Stimulated activated CD8-positive, alpha-beta memory T cell treated with anti-CD3 and anti-CD28 coated beads, Interleukin-4, amount 100 ng/mL, for 24 hours (primary cell): ENCODE measurements around the gene GATC.

ENCODE experiments used
- DNase-seq: peaks from one replicate; pipeline ENCODE4 v3.0.0-alpha.2; 2020; ENCODE audit warnings: low read depth

GATC gene, protein sequence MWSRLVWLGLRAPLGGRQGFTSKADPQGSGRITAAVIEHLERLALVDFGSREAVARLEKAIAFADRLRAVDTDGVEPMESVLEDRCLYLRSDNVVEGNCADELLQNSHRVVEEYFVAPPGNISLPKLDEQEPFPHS

GRCh38 chr12:120445911-120446843 lies at the start of gene GATC, which contains the start of gene TRIAP1:
Gene GATC, plus strand, starts transcription at chr12:120446444. Its CDS starts 37 bp downstream, at chr12:120446481.
Gene TRIAP1, minus strand, starts transcription at chr12:120446384. Its CDS starts 12 bp downstream, at chr12:120446372.
- peak; percentile 83 for DNase-seq

GRCh38 chr12:120397824-120398540 lies 48.3 kb upstream of the GATC start:
- DNase-seq = no peak

- no peak for DNase-seq
Measured at GRCh38 chr12:120399531-120399930, 46.7 kb upstream of the GATC start.

- DNase-seq = no peak
Measured at GRCh38 chr12:120402217-120402616, 44.0 kb upstream of the GATC start.

DNA sequence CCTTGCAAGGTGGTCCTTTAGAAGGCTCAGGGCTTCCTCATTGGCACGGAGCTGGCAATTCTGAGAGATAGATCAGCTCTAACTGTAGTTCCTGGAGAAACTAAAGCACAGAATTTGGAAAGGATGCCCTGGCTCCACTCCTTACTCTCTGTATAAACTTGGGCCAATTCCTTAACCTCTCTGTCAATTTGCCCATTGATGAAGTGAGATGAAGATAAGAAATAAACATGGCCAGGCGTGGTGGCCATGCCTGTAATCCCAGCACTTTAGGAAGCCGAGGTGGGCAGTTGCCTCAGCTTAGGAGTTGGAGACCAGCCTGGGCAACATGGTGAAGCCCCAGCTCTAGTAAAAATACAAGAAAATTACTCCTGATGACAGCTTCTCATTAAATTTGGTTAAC lies 42.4 kb upstream of the GATC start:
- DNase-seq = no peak

DNA sequence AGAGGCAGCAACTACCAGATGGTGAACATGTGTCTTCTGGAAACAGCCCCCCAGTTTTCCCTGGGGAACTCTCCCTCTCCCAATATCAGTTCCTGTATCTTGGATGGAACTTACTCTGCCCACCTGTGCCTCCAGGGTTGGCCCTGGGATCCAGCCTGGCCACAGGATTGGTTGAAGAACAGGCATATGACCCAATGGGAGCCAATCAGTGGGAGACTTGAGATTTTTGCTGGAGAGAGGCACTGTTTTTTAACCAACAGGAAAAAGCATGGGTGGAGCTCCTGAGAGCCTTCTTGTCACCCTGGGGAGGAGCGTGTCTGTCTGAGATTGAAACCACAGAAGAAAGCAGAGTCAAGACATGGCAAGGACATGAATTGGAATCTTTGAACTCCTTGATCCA lies 42.0 kb upstream of the GATC start:
- no peak for DNase-seq

- DNase-seq = no peak
Measured at GRCh38 chr12:120406069-120406468, 40.2 kb upstream of the GATC start.

DNA sequence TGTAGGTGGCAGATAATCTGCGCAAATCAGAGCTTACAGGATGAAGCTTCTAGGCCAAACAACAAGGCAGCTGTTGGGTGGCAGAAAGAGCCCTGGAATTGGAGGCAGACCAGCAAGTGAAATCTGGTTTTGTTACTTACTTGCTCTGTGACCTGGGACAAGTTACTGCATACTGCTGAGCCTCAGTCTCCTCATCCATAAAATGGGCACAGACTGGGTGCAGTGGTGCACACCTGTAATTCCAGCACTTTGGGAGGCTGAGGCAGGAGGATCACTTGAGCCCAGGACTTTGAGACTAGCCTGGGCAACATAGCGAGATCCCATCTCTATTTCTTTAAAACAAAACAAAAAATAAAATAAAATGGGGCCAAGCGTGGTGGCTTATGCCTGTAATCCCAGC lies 39.7 kb upstream of the GATC start:
- DNase-seq = no peak

DNA sequence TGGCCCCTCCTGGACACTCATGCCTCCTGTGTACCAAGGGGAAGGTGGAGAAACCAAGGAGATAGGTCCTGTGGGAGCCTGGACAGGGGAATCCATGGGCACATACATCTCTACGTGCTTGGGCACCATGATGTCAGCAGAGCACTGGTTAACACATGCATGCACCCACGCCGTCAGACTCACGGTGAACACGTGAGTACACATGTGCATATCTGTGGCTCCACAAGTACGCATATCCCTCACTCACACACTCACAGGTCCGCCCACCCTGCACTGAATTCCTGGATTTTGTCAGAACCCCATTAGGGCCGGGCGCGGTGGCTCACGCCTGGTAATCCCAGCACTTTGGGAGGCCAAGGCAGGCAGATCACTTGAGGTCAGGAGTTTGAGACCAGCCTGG lies 37.5 kb upstream of the GATC start:
- DNase-seq = no peak

DNA sequence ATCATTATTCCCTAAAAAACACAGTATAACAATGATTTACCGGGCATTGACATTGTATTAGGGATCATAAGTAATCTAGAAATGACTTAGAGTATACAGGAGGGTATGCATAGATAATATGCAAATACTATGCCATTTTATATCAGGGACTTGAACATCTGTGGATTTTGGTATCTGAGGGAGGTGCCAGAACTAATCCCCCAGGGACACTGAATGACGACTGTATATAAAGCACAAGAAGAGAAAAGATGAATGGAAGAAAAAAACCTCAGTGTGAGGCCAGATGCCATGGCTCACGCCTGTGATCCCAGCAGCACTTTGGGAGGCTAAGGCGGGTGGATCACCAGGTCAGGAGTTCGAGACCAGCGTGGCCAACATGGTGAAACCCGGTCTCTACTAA lies 33.8 kb upstream of the GATC start:
- DNase-seq = no peak

- DNase-seq = no peak
Measured at GRCh38 chr12:120413901-120414695, 32.1 kb upstream of the GATC start.

DNA sequence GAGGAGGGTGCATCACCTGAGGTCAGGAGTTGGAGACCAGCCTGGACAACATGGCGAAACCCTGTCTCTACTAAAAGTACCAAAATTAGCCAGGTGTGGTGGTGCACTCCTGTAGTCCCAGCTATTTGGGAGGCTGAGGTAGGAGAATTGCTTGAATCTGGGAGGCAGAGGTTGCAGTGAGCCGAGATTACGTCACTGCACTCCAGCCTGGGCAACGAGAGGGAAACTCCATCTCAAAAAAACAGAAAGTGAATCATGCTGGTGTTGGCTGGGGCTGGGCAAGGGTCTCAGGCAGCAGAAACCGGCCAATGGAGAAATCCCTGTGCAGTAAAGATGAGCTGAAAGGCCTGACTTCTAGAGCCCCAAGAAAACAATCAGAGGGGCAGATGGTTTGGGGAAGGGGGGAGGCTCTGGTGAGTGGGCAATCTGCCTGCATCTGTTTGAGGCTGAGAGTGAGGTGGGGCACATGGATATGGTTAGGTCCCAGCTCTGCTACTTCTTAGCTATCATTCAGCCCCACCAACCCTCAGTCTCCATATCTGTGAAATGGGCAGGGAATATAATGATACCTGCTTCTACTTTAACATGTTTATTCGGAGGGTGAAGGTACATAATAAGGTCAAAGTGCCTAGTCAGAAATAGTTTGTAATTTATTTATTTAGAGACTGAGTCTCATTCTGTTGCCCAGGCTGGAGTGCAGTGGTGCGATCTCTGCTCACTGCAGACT lies 29.6 kb upstream of the GATC start:
- no peak for DNase-seq

DNA sequence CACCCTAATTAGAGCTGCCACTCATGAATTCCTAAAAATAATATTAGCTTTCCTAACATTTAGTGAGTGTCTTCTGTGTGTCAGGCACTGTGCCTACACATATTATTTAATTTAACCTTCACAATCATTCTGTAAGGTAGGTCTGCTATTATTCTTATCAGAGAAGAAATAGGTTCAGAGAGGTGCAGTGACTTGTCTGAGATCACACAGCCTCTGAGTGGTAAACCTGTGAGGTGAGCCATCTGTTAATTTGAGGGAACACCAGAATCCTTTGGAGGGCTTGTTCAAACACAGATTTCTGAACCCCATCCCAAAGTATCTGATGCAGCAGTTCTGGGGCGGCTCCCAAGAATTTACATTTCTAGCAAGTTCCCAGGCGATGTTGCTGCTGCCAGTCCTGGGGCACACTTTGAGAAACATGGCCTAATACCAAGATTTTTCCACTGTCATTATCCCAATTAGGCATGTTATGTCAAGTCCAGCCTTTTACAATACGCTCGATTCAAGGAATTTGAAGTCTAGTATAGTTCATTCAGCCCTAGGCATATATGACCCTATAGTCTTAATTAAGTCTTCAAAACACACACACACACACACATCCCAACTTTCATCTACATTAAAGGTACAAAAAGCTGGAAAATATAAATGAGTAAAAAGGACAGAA lies 28.2 kb upstream of the GATC start:
- DNase-seq = no peak

DNA sequence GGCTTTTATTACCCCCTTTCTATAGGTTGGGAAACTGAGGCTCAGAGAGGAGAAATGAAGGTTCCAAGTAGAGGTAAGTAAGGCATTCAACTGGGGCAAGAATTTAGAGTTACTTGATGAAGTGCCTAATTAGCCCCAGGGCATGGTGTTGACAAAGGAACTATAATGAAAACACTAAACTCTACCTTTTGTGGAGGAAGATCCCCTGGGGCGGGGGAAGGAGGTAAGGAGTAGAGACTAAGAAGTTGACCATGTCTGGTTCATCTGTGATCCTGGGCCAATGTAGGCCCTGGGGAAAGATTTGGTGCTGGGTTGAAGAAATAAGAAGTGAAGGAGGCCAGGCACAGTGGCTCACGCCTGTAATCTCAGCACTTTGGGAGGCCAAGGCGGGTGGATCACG lies 24.5 kb upstream of the GATC start:
- no peak for DNase-seq

GRCh38 chr12:120422892-120423456 lies 23.3 kb upstream of the GATC start:
- DNase-seq = no peak

DNA sequence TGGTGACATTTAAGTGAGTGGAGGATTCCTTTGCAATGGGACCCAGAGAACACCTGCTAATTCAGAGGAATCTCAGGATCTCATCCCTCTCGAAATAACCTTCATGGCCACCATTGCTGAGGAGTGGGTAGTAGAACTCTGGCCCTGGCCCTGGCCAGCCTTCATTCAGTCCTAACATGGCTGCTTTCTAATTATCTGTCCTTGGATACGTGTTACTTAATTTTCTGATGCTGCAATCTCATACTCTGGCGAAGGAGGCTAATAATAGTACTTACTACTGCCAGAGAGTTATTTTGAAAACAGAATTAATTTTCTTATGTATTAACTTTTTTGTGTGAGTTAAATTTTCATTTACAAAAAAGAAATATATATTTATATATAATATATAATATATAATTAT lies 20.4 kb upstream of the GATC start:
- DNase-seq = no peak

DNA sequence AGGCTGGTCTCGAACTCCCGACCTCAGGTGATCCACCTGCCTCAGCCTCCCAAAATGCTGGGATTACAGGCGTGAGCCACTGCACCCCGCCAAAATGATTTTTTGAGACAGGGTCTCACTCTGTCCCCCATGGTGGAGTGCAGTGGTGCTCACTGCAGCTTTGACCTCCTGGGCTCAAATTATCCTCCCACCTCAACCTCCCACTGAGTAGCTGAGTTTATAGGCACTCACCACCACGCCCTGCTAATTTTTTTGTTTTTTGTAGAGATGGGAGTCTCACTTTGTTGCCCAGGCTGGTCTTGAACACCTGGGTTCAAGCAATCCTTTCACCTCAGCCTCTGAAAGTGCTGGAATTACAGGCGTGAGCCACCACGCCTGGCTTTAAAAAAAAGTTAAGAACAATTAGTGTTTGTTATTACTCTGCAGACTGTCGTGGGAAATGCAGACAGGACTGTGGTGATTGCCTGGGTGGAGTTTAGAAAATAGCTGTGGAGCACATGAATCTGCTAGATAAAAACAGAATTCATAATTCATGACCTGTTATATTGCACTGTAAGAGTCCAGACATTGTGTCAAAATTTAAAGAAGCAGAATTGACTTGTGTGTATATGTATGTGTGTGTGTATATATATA lies 17.5 kb upstream of the GATC start:
- DNase-seq = no peak

- no peak for DNase-seq
Measured at GRCh38 chr12:120429368-120429767, 16.9 kb upstream of the GATC start.

DNA sequence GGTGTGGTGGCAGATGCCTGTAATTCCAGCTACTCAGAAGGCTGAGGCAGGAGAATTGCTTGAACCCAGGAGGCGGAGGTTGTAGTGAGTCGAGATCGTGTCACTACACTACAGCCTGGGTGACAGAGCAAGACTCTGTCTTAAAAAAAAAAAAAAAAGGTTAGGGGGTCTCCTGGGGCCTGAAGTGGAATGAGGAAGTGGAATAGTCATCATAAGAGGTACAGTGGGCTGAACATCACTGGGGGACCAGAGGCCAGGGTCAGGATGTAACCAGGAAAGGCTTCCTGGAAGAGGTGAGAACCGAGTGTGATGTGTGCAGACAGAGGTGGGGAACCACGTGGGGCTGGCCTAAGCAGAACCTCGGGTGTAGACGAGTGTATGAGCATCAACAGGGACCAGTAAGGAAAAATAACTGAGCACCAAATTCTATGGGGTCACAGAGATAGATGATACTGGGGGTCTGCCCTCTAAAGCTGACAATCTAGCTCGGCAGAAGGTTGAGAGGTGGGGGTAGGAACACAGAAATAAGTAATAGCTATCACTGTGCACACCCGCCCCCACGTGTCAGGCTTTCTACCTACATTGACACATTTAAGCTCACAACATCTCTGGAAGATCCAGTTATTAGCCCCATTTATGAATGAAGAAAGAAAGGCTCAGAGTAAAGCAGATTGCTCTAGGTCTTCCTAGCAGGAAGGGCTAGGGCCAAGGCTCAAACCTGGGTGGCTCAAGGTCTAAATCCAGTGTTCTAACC lies 13.3 kb upstream of the GATC start:
- DNase-seq = no peak
